ENCODE results near the gene CST9L.

DNA sequence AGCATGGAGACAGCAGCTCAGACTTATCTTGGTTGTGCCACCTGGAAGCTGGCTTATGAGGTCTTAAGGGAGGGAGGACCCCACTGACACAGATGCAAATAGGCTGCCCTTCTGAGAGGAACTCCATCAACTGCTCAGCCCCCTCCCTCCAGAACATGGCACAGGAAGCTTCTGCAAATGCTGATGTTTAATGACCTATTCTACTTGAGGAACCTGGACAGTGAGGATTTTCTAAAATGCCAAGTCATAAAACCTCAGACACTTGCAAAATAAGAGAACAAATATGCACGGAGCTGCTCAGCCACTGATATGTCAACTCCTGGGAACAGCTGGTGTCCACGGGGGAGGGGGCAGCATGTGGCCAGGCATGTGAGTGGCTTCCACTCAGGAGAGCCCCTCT lies 34.0 kb upstream of the CST9L start:
- TF ChIP-seq POLR2A (IDR thresholded peaks at IDR 0.05), result no peak
- TF ChIP-seq, protein P1, sequence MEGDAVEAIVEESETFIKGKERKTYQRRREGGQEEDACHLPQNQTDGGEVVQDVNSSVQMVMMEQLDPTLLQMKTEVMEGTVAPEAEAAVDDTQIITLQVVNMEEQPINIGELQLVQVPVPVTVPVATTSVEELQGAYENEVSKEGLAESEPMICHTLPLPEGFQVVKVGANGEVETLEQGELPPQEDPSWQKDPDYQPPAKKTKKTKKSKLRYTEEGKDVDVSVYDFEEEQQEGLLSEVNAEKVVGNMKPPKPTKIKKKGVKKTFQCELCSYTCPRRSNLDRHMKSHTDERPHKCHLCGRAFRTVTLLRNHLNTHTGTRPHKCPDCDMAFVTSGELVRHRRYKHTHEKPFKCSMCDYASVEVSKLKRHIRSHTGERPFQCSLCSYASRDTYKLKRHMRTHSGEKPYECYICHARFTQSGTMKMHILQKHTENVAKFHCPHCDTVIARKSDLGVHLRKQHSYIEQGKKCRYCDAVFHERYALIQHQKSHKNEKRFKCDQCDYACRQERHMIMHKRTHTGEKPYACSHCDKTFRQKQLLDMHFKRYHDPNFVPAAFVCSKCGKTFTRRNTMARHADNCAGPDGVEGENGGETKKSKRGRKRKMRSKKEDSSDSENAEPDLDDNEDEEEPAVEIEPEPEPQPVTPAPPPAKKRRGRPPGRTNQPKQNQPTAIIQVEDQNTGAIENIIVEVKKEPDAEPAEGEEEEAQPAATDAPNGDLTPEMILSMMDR (IDR thresholded peaks at IDR 0.05), result no peak

Data from right lobe of liver (tissue), 4 donors.